OCI-LY3 (cell line): ENCODE results near the gene YPEL1.

Source experiments
- EZH2phosphoT487 ChIP-seq: fragments of 200-600 bp; shearing (Covaris generic); IDR thresholded peaks from 2 replicates; pipeline ENCODE4 v1.6.1; 2018; ENCODE audit warnings: antibody characterized with exemption, mixed run types, low read depth
- TF ChIP-seq, protein P1 (sequence below): fragments of 200-600, 300-600 bp; sonication (generic); IDR thresholded peaks from 2 replicates; pipeline ENCODE4 v1.5.1; 2014; ENCODE audit warnings: antibody characterized with exemption, low read length, low read depth

DNA sequence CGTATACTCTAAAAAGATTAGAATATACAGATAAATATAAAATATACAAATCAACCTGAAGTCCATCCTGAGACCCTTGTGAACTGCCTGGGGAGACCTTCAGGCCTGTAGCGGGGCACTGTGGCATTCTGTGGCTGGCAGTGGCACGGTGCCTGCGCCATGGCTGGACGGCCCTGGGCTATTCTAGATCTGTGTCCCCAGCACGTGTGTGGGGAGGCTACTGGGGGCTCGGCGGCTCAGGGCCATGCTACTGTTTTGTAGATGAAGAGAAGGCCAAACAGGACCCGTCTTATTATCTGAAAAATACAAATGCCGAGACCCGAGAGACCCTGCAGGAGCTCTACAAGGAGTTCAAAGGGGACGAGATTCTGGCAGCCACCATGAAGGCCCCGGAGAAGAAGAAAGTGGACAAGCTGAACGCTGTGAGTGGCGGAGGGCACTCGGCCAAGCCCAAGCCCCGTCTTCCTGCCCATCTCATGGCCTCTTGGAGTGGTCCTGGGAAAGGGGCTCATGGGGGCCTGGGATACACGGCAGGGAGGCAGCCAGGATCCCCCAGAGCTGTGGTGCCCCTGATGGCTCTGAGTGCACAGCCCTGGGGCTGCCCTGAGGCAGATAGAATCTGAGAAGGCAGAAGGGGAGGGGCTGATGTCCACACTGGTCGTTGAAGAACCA is 51.0 kb downstream of the YPEL1 start:
- TF ChIP-seq, protein P1, sequence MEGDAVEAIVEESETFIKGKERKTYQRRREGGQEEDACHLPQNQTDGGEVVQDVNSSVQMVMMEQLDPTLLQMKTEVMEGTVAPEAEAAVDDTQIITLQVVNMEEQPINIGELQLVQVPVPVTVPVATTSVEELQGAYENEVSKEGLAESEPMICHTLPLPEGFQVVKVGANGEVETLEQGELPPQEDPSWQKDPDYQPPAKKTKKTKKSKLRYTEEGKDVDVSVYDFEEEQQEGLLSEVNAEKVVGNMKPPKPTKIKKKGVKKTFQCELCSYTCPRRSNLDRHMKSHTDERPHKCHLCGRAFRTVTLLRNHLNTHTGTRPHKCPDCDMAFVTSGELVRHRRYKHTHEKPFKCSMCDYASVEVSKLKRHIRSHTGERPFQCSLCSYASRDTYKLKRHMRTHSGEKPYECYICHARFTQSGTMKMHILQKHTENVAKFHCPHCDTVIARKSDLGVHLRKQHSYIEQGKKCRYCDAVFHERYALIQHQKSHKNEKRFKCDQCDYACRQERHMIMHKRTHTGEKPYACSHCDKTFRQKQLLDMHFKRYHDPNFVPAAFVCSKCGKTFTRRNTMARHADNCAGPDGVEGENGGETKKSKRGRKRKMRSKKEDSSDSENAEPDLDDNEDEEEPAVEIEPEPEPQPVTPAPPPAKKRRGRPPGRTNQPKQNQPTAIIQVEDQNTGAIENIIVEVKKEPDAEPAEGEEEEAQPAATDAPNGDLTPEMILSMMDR = no peak
- no peak for TF ChIP-seq EZH2phosphoT487
